Glutamatergic neuron (in vitro differentiated cells): ENCODE results near the gene KANSL2. TPM values are rescaled to one million over a fixed set of nuclear protein-coding genes. Genes with fewer than 3 reads are reported as not detected.
"Not testable (repeated sequence)": the region's sequence is repeated elsewhere in the genome, so short reads cannot be mapped to it uniquely, and the experiment has no call there.

ENCODE experiments used
- DNase-seq: peaks from one replicate; pipeline ENCODE4 v3.0.0; 2022
- H3K27ac Mint-ChIP-seq: one replicate; pipeline ENCODE4 v1.8.0; 2020; ENCODE audit warnings: mild to moderate bottlenecking, mixed read lengths, inconsistent platforms; ENCODE audit not compliant: unreplicated experiment
- H3K27me3 Mint-ChIP-seq: one replicate; pipeline ENCODE4 v1.8.0; 2020; ENCODE audit warnings: mild to moderate bottlenecking, moderate library complexity, mixed read lengths, inconsistent platforms; ENCODE audit not compliant: unreplicated experiment
- H3K36me3 Mint-ChIP-seq: one replicate; pipeline ENCODE4 v1.8.0; 2020; ENCODE audit warnings: mild to moderate bottlenecking, mixed read lengths, inconsistent platforms; ENCODE audit not compliant: unreplicated experiment
- H3K4me1 Mint-ChIP-seq: one replicate; pipeline ENCODE4 v1.8.0; 2020; ENCODE audit warnings: mild to moderate bottlenecking, low read depth, mixed read lengths, inconsistent platforms; ENCODE audit not compliant: unreplicated experiment
- H3K4me3 Mint-ChIP-seq: one replicate; pipeline ENCODE4 v1.8.0; 2020; ENCODE audit warnings: mild to moderate bottlenecking, mixed read lengths, inconsistent platforms; ENCODE audit not compliant: unreplicated experiment
- H3K9me3 Mint-ChIP-seq: one replicate; pipeline ENCODE4 v1.8.0; 2020; ENCODE audit warnings: mild to moderate bottlenecking, moderate library complexity, mixed read lengths, inconsistent platforms; ENCODE audit not compliant: unreplicated experiment
- CTCF ChIP-seq: fragments of 200-600 bp; sonication (generic); IDR thresholded peaks from one replicate; pipeline ENCODE4 v1.5.0; 2021; ENCODE audit not compliant: partially characterized antibody, unreplicated experiment
- total RNA-seq: library from RNA; stranded (reverse); fragmentation: NEBNext Ultra II Directional; extraction: Animal tissue kit (Norgen Biotek cat#: 25700); gene quantifications from one replicate; pipeline ENCODE4 v1.2.1, GENCODE V29; 2021; ENCODE audit not compliant: unreplicated experiment

The KANSL2 gene
- total RNA-seq, 1 donor from 2014 or later: 48.9 TPM

- H3K27ac Mint-ChIP-seq: peak within 1 kb of the TSS; percentile 94
- H3K36me3 Mint-ChIP-seq: peaks cover 15% of the 10 kb centered on the region
- peaks cover 6% of the 10 kb centered on the region for H3K4me1 Mint-ChIP-seq
- H3K27me3 Mint-ChIP-seq: peaks cover 10% of the 10 kb centered on the region
- H3K4me3 Mint-ChIP-seq: peak within 1 kb of the TSS; percentile 93
- H3K9me3 Mint-ChIP-seq: peaks cover 20% of the 10 kb centered on the region
- peak; percentile 98 for DNase-seq
- peak; percentile 31 for TF ChIP-seq CTCF
Observed at GRCh38 chr12:48716493-48717251, 34.6 kb upstream of the KANSL2 start, which contains the start of gene CCNT1. Gene CCNT1, minus strand, starts transcription at chr12:48716707. Its CDS starts 32 bp downstream, at chr12:48716675.

- peak overlapping the region; percentile 94 for H3K27ac Mint-ChIP-seq
- DNase-seq: no peak
- H3K4me1 Mint-ChIP-seq: peaks cover 6% of the 10 kb centered on the region
- TF ChIP-seq CTCF: no peak
- H3K4me3 Mint-ChIP-seq: peak overlapping the region; percentile 93
- H3K27me3 Mint-ChIP-seq: peaks cover 10% of the 10 kb centered on the region
- peaks cover 20% of the 10 kb centered on the region for H3K9me3 Mint-ChIP-seq
- peaks cover 13% of the 10 kb centered on the region for H3K36me3 Mint-ChIP-seq
Observed at GRCh38 chr12:48716168-48716492, 34.1 kb upstream of the KANSL2 start.

DNA sequence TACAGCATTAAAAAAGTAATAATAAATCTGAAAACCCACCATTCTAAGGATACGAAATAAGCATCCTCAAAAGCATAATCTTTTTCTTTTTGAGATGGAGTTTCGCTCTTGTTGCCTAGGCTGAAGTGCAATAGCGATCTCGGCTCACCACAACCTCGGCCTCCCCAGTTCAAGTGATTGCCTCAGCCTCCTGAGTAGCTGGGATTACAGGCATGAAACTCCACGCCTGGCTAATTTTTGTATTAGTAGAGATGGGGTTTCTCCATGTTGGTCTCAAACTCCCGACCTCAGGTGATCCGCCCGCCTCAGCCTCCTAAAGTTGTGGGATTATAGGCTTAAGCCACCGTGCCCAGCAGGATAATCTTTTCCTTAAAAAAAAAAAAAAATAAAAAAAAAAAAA lies 30.2 kb upstream of the KANSL2 start:
- Mint-ChIP-seq H3K27me3 (peaks cover 7% of the 10 kb centered on the region), H3K4me3 (no peak overlapping the region), H3K4me1 (peaks cover 6% of the 10 kb centered on the region), H3K36me3 (no peaks in the 10 kb centered on the region), H3K27ac (no peak overlapping the region), H3K9me3 (peaks cover 10% of the 10 kb centered on the region)
- no peak for DNase-seq
- no peak for TF ChIP-seq CTCF

- not testable (repeated sequence) for DNase-seq, H3K4me1 Mint-ChIP-seq, H3K9me3 Mint-ChIP-seq, H3K36me3 Mint-ChIP-seq, H3K4me3 Mint-ChIP-seq, H3K27me3 Mint-ChIP-seq, H3K27ac Mint-ChIP-seq
Observed at GRCh38 chr12:48698822-48699221, 16.8 kb upstream of the KANSL2 start.

DNA sequence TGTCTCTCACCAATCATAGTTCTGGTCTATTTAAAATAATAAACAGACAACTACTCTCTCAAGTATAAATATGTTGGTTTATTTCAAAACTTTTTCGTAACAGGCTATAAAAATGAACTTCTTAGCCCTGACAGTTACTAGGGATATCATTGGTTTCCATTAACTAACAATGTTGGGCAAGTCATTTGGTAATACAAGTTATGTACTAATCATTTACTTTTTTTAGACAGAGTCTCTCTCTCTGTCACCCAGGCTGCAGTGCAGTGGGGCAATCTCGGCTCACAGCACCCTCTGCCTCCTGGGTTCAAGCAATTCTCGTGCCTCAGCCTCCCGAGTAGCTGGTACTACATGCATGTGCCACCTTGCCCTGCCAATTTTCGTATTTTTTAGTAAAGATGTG lies 14.6 kb upstream of the KANSL2 start:
- DNase-seq: no peak
- H3K4me3 Mint-ChIP-seq: no peak overlapping the region
- TF ChIP-seq CTCF: no peak
- H3K27ac Mint-ChIP-seq: no peak overlapping the region
- no peaks in the 10 kb centered on the region for H3K27me3 Mint-ChIP-seq
- no peaks in the 10 kb centered on the region for H3K9me3 Mint-ChIP-seq
- H3K4me1 Mint-ChIP-seq: no peaks in the 10 kb centered on the region
- H3K36me3 Mint-ChIP-seq: no peaks in the 10 kb centered on the region
